Chondrocyte (in vitro differentiated cells): ENCODE measurements around the gene FBXW8. TPM values are rescaled to one million over a fixed set of nuclear protein-coding genes. Genes with fewer than 3 reads are reported as not detected.

Source experiments
- DNase-seq: peaks from one replicate; pipeline ENCODE4 v3.0.0; 2021; ENCODE audit warnings: mixed read lengths, low spot score
- H3K27ac Mint-ChIP-seq: one replicate; pipeline ENCODE4 v1.8.0; 2021; ENCODE audit warnings: mild to moderate bottlenecking, moderate library complexity, mixed read lengths; ENCODE audit not compliant: unreplicated experiment
- H3K27me3 Mint-ChIP-seq: 2 replicates; pipeline ENCODE4 v1.8.0; 2021; ENCODE audit warnings: low read depth, mixed read lengths
- H3K36me3 Mint-ChIP-seq: 2 replicates; pipeline ENCODE4 v1.8.0; 2021; ENCODE audit warnings: low read depth, mixed read lengths
- H3K4me1 Mint-ChIP-seq: 2 replicates; pipeline ENCODE4 v1.8.0; 2021; ENCODE audit warnings: low read depth, mild to moderate bottlenecking, mixed read lengths
- H3K4me3 Mint-ChIP-seq: one replicate; pipeline ENCODE4 v1.8.0; 2021; ENCODE audit warnings: mild to moderate bottlenecking, moderate library complexity, mixed read lengths; ENCODE audit not compliant: unreplicated experiment
- H3K9me3 Mint-ChIP-seq: 2 replicates; pipeline ENCODE4 v1.8.0; 2021; ENCODE audit warnings: low read depth, mixed read lengths
- total RNA-seq: library from RNA; stranded (reverse); gene quantifications from 3 replicates; pipeline ENCODE4 v1.2.1, GENCODE V29; 2021
- TF ChIP-seq, protein P1 (sequence below): fragments of 200-600 bp; sonication (generic); IDR thresholded peaks from 2 replicates; pipeline ENCODE4 v1.5.0; 2021; ENCODE audit warnings: antibody characterized with exemption, mild to moderate bottlenecking, moderate library complexity

The FBXW8 gene
- total RNA-seq, 1 donor from 2014 or later = 30.3 TPM

DNA sequence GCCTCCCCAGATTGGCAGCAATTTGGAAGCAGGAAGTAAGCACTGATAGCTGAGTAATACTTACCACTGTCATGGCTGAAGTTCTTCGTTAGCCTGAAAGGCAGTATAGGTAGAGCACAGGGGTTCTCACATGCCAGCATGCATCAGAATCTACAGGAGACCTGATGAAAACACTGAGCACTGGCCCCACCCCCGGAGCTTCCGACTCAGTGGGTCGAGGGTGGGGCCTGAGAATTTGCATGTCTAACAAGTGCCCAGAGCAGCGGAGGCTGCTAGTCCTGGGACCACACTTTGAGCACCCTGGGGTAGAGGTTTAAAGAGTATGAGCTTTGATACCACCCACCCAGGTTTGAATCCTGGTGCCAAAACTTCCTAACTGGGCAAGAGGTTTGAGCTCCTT is 89.6 kb downstream of the FBXW8 start:
- Mint-ChIP-seq H3K4me3 (no peak overlapping the region), H3K4me1 (peaks cover 11% of the 10 kb centered on the region), H3K9me3 (no peaks in the 10 kb centered on the region), H3K27ac (no peak overlapping the region), H3K27me3 (no peaks in the 10 kb centered on the region), H3K36me3 (peaks cover 21% of the 10 kb centered on the region)
- TF ChIP-seq, protein P1, sequence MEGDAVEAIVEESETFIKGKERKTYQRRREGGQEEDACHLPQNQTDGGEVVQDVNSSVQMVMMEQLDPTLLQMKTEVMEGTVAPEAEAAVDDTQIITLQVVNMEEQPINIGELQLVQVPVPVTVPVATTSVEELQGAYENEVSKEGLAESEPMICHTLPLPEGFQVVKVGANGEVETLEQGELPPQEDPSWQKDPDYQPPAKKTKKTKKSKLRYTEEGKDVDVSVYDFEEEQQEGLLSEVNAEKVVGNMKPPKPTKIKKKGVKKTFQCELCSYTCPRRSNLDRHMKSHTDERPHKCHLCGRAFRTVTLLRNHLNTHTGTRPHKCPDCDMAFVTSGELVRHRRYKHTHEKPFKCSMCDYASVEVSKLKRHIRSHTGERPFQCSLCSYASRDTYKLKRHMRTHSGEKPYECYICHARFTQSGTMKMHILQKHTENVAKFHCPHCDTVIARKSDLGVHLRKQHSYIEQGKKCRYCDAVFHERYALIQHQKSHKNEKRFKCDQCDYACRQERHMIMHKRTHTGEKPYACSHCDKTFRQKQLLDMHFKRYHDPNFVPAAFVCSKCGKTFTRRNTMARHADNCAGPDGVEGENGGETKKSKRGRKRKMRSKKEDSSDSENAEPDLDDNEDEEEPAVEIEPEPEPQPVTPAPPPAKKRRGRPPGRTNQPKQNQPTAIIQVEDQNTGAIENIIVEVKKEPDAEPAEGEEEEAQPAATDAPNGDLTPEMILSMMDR = no peak
- DNase-seq = no peak

DNA sequence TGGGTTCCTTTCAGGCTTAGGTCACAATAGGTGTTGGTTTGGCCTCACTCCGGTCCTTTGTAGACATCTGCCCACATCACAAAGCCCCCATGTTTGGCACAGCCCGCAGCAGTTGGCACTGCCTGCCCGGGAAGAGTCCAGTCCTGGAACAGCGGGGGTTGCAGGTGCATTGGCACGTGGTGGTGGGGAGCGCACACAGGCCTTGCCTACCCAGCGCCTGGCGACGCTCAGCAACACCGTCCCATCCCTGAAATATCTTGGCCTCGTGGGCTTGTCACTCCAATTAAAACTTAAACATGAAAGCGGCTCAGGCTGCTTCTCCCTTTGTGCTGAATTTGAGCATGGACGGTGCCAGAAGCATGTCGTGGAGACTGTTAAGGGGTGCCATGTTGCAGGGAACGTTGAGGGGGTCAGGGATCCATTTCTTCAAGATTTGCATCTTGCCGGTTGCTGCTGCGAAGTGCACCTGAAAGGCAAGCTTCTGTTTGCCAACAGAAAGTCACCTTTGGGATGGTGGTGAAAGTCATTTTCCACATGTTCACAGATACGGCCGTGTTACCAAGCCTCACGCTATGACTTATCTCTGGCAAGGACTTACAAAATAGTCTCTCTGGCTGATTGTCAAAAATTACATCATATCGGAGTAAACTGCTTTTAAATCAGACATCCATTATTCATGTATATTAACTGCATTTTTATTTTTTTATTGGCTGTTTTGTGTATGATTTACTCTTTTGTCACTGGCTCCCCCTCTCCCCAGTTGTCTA is 91.5 kb downstream of the FBXW8 start:
- no peak for DNase-seq
- peaks cover 28% of the 10 kb centered on the region for H3K36me3 Mint-ChIP-seq

DNA sequence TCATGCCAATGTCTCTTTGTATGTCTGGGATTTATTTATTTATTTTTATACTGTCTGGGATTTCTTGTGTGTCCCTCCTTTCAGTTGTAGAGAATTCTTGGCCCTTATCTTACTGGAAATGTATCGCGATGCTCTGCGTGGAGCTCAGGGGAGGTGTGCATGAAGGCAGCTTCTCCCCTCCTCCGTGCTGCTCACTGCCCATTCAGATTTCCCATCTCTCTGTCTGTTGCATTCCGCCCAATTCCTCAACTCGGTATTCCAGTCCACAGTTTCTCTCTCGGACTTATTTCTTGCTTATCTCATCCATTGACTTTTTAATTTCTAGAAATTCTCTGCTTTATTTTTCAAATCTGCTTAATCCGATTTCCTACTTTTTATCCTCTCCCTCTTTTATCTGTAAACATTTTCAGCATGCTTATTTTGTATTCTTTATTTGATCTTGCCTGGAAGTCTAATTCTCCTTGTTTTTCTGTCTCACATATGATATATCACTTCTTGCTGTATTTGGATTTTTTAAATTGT is 93.2 kb downstream of the FBXW8 start:
- H3K27ac Mint-ChIP-seq = no peak overlapping the region

More for the DNA sequence above, 91.5 kb downstream of the FBXW8 start:
- TF ChIP-seq, protein P1 = no peak
- peaks cover 11% of the 10 kb centered on the region for H3K4me1 Mint-ChIP-seq
- no peaks in the 10 kb centered on the region for H3K27me3 Mint-ChIP-seq
- H3K27ac Mint-ChIP-seq = no peak overlapping the region
- H3K4me3 Mint-ChIP-seq = no peak overlapping the region
- no peaks in the 10 kb centered on the region for H3K9me3 Mint-ChIP-seq

DNA sequence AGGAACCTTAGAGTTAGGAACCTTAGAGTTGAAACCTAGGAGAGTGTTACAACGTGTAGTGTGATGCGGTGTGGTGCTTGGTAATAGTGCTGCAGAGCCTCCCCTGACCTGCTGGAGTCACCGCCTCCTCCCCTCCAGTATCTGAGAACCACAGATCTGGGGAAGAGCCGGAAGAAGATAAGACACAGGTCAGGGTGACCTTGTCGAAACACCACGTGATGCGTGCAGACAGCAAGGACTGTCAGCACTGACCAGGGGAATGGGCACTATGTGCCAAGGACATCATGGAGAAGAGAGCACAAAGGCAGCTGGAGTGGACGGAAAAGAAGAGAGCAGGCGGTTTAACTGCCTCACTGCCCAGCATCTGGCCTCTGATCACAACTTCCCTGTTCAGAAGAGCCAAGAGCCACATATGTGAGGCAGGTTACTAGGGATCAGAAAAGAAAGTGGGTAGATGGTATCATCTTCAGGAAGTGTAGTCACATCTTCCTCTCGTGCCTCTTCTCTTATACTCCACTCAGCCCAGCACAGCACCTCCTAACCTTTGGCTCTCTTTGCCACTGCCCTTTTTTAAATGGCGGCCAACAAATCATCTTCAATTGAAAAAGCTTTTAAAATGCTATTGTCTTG is 94.8 kb downstream of the FBXW8 start:
- no peak overlapping the region for H3K27ac Mint-ChIP-seq
- peaks cover 19% of the 10 kb centered on the region for H3K4me1 Mint-ChIP-seq

More for the DNA sequence above, 93.2 kb downstream of the FBXW8 start:
- Mint-ChIP-seq H3K4me1 (peaks cover 11% of the 10 kb centered on the region), H3K27me3 (no peaks in the 10 kb centered on the region), H3K36me3 (peaks cover 28% of the 10 kb centered on the region), H3K9me3 (no peaks in the 10 kb centered on the region), H3K4me3 (no peak overlapping the region)
- DNase-seq = no peak
- TF ChIP-seq, protein P1 = no peak

DNA sequence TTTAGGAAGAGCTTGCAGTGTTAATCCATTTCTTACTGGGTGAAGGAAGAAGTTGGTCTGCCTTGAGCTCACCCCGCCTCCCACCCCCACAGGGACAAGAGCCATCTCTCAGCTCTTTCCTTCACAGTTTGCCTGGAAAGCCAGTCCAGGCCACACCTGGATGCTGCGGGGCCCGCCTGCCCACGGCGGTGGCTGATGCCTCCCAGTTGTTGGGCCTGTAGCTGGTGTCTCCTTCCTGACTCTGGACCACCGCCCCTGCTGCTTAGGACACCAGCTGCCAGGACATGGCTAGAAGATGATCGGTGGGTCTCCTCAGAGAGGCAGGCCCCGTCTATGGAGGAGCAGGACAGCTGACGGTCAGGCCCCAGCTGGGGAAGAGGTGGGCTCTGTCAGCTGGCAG is 95.6 kb downstream of the FBXW8 start:
- Mint-ChIP-seq H3K4me3 (no peak overlapping the region), H3K27me3 (no peaks in the 10 kb centered on the region), H3K36me3 (peaks cover 27% of the 10 kb centered on the region), H3K9me3 (no peaks in the 10 kb centered on the region), H3K4me1 (peaks cover 27% of the 10 kb centered on the region), H3K27ac (no peak overlapping the region)
- TF ChIP-seq, protein P1 = no peak
- no peak for DNase-seq

More for the DNA sequence above, 94.8 kb downstream of the FBXW8 start:
- no peak for DNase-seq
- H3K27me3 Mint-ChIP-seq = no peaks in the 10 kb centered on the region
- H3K4me3 Mint-ChIP-seq = no peak overlapping the region
- TF ChIP-seq, protein P1 = no peak
- no peaks in the 10 kb centered on the region for H3K9me3 Mint-ChIP-seq
- H3K36me3 Mint-ChIP-seq = peaks cover 28% of the 10 kb centered on the region
